Neural cell (in vitro differentiated cells): Measurements from ENCODE around the gene RBM33. TPM values are rescaled to one million over a fixed set of nuclear protein-coding genes. Genes with fewer than 3 reads are reported as not detected.

Experiments used
- H2AFZ ChIP-seq: fragments of 200-600, 300-800 bp; sonication (generic), shearing (Covaris generic); 2 replicates; pipeline ENCODE4 v1.6.0; 2014; ENCODE audit warnings: low read depth, mild to moderate bottlenecking, antibody characterized with exemption, low read length, moderate library complexity
- H3F3A ChIP-seq: fragments of 200-600 bp; shearing (Covaris generic); 2 replicates; pipeline ENCODE4 v1.6.1; 2016; ENCODE audit warnings: mild to moderate bottlenecking, moderate library complexity, mixed read lengths, antibody characterized with exemption, low read length; ENCODE audit not compliant: insufficient read depth, poor library complexity, severe bottlenecking
- H3K27ac ChIP-seq: fragments of 200-600, 300-800 bp; sonication (generic), shearing (Covaris generic); 2 replicates; pipeline ENCODE4 v1.5.1; 2014; ENCODE audit warnings: mild to moderate bottlenecking, low read length, moderate library complexity
- H3K27me3 ChIP-seq: fragments of 300-800, 200-600 bp; sonication (generic), shearing (Covaris generic); 2 replicates; pipeline ENCODE4 v1.6.0; 2014; ENCODE audit warnings: mild to moderate bottlenecking, low read depth, low read length, moderate library complexity; ENCODE audit not compliant: insufficient read depth
- H3K36me3 ChIP-seq: fragments of 300-800, 200-600 bp; sonication (generic), shearing (Covaris generic); 2 replicates; pipeline ENCODE4 v1.5.1; 2014; ENCODE audit warnings: mild to moderate bottlenecking, antibody characterized with exemption, low read length, moderate library complexity; ENCODE audit not compliant: insufficient read depth
- H3K4me2 ChIP-seq: fragments of 300-800, 200-600 bp; sonication (generic), shearing (Covaris generic); 2 replicates; pipeline ENCODE4 v1.6.0; 2014; ENCODE audit warnings: mild to moderate bottlenecking, low read length
- H3K4me3 ChIP-seq: fragments of 300-800, 200-600 bp; sonication (generic), shearing (Covaris generic); 2 replicates; pipeline ENCODE4 v1.5.1; 2014; ENCODE audit warnings: mild to moderate bottlenecking, low read length, moderate library complexity
- H3K79me2 ChIP-seq: fragments of 200-600 bp; shearing (Covaris generic); replicated peaks from 2 replicates; pipeline ENCODE4 v1.6.0; 2014; ENCODE audit warnings: mild to moderate bottlenecking, low read length, moderate library complexity; ENCODE audit not compliant: insufficient read depth
- H3K9ac ChIP-seq: fragments of 300-800, 200-600 bp; sonication (generic), shearing (Covaris generic); 2 replicates; pipeline ENCODE4 v1.6.1; 2016; ENCODE audit warnings: mild to moderate bottlenecking, low read length, mixed read lengths
- H3K9me2 ChIP-seq: fragments of 200-600 bp; shearing (Covaris generic); 2 replicates; pipeline ENCODE4 v1.6.1; 2016; ENCODE audit warnings: mild to moderate bottlenecking, low read length, mixed read lengths; ENCODE audit not compliant: insufficient read depth
- H3K9me3 ChIP-seq: fragments of 200-600, 300-800 bp; sonication (generic), shearing (Covaris generic); 2 replicates; pipeline ENCODE4 v1.6.1; 2016; ENCODE audit warnings: mild to moderate bottlenecking, mixed run types, low read length, moderate library complexity, mixed read lengths
- H4K20me1 ChIP-seq: fragments of 200-600 bp; shearing (Covaris generic); 2 replicates; pipeline ENCODE4 v1.6.1; 2016; ENCODE audit warnings: mild to moderate bottlenecking, mixed run types; ENCODE audit not compliant: insufficient read depth
- EP300 ChIP-seq: fragments of 450-650 bp; conservative IDR thresholded peaks from 2 replicates; pipeline ENCODE4 v1.6.1; 2014; ENCODE audit warnings: antibody characterized with exemption, mild to moderate bottlenecking, moderate library complexity; ENCODE audit not compliant: poor library complexity, severe bottlenecking
- MXI1 ChIP-seq: fragments of 450-650 bp; conservative IDR thresholded peaks from 2 replicates; pipeline ENCODE4 v1.6.1; 2014; ENCODE audit warnings: antibody characterized with exemption, mild to moderate bottlenecking; ENCODE audit not compliant: poor library complexity, severe bottlenecking
- POLR2AphosphoS5 ChIP-seq: IDR thresholded peaks from 2 replicates; pipeline ENCODE4 v1.6.1; 2012
- SMC3 ChIP-seq: fragments of 450-650 bp; conservative IDR thresholded peaks from 2 replicates; pipeline ENCODE4 v1.6.1; 2014; ENCODE audit warnings: antibody characterized with exemption, mild to moderate bottlenecking, moderate library complexity; ENCODE audit not compliant: poor library complexity
- TAF1 ChIP-seq: IDR thresholded peaks from 2 replicates; pipeline ENCODE4 v1.6.1; 2012; ENCODE audit warnings: low read depth
- polyA plus RNA-seq: library from polyadenylated mRNA; depleted of rRNA; stranded (reverse); fragments of >200 nt; gene quantifications from 2 replicates; pipeline ENCODE4 v1.2.3, GENCODE V29; 2014
- TF ChIP-seq, protein P1 (sequence below): IDR thresholded peaks from 2 replicates; pipeline ENCODE4 v1.6.1; 2012; ENCODE audit warnings: borderline replicate concordance
- TF ChIP-seq, protein P2 (sequence below): fragments of 450-650 bp; IDR thresholded peaks from 2 replicates; pipeline ENCODE4 v1.5.1; 2014; ENCODE audit warnings: antibody characterized with exemption, mild to moderate bottlenecking, moderate library complexity; ENCODE audit not compliant: poor library complexity, severe bottlenecking

Gene RBM33
- polyA plus RNA-seq, 1 donor from 2014 or later: 53.2 TPM

- Histone ChIP-seq H3K4me3 (no peak overlapping the region), H3K27ac (no peak overlapping the region), H3K79me2 (no peaks in the 10 kb centered on the region), H3K27me3 (peaks cover 16% of the 10 kb centered on the region), H3K4me2 (no peak overlapping the region), H3K9me3 (no peaks in the 10 kb centered on the region), H4K20me1 (no peaks in the 10 kb centered on the region), H3K36me3 (no peaks in the 10 kb centered on the region), H2AFZ (no peak overlapping the region), H3F3A (no peaks in the 10 kb centered on the region), H3K9me2 (no peaks in the 10 kb centered on the region), H3K9ac (no peak overlapping the region)
- TF ChIP-seq, protein P1, sequence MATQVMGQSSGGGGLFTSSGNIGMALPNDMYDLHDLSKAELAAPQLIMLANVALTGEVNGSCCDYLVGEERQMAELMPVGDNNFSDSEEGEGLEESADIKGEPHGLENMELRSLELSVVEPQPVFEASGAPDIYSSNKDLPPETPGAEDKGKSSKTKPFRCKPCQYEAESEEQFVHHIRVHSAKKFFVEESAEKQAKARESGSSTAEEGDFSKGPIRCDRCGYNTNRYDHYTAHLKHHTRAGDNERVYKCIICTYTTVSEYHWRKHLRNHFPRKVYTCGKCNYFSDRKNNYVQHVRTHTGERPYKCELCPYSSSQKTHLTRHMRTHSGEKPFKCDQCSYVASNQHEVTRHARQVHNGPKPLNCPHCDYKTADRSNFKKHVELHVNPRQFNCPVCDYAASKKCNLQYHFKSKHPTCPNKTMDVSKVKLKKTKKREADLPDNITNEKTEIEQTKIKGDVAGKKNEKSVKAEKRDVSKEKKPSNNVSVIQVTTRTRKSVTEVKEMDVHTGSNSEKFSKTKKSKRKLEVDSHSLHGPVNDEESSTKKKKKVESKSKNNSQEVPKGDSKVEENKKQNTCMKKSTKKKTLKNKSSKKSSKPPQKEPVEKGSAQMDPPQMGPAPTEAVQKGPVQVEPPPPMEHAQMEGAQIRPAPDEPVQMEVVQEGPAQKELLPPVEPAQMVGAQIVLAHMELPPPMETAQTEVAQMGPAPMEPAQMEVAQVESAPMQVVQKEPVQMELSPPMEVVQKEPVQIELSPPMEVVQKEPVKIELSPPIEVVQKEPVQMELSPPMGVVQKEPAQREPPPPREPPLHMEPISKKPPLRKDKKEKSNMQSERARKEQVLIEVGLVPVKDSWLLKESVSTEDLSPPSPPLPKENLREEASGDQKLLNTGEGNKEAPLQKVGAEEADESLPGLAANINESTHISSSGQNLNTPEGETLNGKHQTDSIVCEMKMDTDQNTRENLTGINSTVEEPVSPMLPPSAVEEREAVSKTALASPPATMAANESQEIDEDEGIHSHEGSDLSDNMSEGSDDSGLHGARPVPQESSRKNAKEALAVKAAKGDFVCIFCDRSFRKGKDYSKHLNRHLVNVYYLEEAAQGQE: no peak
- no peak for TF ChIP-seq TAF1
- no peak for TF ChIP-seq POLR2AphosphoS5
- no peak for TF ChIP-seq MXI1
- TF ChIP-seq, protein P2, sequence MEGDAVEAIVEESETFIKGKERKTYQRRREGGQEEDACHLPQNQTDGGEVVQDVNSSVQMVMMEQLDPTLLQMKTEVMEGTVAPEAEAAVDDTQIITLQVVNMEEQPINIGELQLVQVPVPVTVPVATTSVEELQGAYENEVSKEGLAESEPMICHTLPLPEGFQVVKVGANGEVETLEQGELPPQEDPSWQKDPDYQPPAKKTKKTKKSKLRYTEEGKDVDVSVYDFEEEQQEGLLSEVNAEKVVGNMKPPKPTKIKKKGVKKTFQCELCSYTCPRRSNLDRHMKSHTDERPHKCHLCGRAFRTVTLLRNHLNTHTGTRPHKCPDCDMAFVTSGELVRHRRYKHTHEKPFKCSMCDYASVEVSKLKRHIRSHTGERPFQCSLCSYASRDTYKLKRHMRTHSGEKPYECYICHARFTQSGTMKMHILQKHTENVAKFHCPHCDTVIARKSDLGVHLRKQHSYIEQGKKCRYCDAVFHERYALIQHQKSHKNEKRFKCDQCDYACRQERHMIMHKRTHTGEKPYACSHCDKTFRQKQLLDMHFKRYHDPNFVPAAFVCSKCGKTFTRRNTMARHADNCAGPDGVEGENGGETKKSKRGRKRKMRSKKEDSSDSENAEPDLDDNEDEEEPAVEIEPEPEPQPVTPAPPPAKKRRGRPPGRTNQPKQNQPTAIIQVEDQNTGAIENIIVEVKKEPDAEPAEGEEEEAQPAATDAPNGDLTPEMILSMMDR: no peak
- TF ChIP-seq SMC3: no peak
- TF ChIP-seq EP300: no peak
These were observed 142.0 kb downstream of the RBM33 start for GRCh38 chr7:155786491-155786890.

DNA sequence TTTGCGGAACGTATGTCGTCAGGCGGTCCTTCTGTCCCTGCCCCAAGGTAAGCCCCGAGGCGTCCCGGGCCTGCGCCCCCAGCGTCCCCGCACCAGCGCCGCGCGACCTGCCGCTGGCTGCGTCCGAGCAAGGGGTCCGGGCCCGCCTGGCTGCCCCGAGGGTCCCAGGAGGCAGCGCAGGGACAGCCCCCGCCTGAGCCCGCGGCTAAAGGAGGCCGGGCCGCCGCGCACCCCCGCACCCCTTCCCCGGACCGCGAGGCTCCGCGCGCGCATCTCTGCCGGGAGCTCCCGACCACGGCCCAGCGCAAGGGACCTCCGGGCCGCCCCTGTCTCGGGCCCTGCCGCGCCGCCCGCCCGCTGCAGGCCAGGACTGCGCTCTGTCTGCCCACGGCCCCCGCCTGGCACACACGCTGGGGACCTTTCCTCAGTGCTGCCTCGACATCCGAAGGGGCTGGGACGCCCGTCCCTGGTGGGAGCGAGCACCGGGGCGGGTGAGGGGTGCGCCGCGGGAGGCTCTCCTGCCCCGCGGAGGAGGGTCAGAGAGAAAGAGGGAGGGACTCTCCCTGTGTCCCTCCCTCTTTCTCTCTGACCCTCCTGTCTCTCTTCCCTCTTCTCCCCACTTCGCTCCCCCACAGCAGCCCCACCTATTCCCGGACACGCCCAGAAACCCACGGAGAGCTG lies 142.8 kb downstream of the RBM33 start:
- Histone ChIP-seq H3K27me3 (peaks cover 16% of the 10 kb centered on the region), H4K20me1 (no peaks in the 10 kb centered on the region), H2AFZ (no peak overlapping the region), H3K9me2 (no peaks in the 10 kb centered on the region), H3K36me3 (no peaks in the 10 kb centered on the region), H3K9ac (no peak overlapping the region), H3K4me2 (no peak overlapping the region), H3F3A (no peaks in the 10 kb centered on the region), H3K4me3 (no peak overlapping the region), H3K27ac (no peak overlapping the region), H3K79me2 (no peaks in the 10 kb centered on the region), H3K9me3 (no peaks in the 10 kb centered on the region)
- TF ChIP-seq, protein P1: no peak
- no peak for TF ChIP-seq MXI1
